H1 (cell line): ENCODE results near the gene PTPN1.

Experiments used
- KDM4A ChIP-seq: IDR thresholded peaks from one replicate; pipeline ENCODE4 v1.7.1; 2012; ENCODE audit warnings: low read depth, mild to moderate bottlenecking, moderate library complexity, low read length, inconsistent platforms; ENCODE audit not compliant: severe bottlenecking
- MAFK ChIP-seq: IDR thresholded peaks from 2 replicates; pipeline ENCODE4 v1.6.1; 2012; ENCODE audit warnings: low read depth, mild to moderate bottlenecking, improper control_type of control experiment, low read length
- TAF1 ChIP-seq: IDR thresholded peaks from 2 replicates; pipeline ENCODE4 v1.6.1; 2011; ENCODE audit warnings: mild to moderate bottlenecking, low read depth, low read length
- ZNF274 ChIP-seq: IDR thresholded peaks from 2 replicates; pipeline ENCODE4 v1.7.0; 2012; ENCODE audit warnings: low read length, borderline replicate concordance; ENCODE audit errors: extremely low read depth

DNA sequence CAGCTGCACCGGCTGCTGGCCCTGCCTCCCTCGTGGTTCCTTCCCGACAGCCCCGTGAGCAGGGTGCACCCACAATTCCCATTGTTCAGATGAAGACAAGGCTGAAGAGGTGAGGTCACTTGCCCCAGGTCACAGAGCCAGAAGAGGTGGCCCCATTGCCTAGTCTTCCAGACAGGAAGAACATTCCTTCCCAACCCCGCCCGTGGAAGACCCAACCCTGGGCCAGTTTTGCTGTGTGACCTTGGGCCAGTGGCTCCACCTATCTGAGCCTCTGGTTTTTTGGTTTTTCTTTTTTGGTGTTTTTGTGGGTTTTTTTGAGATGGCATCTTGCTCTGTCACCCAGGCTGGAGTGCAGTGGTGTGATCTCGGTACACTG, 119.5 kb downstream of the PTPN1 start:
- TF ChIP-seq KDM4A (no peak), TAF1 (no peak), MAFK (no peak), ZNF274 (no peak)
